Panc1 (cell line): Measurements from ENCODE around the gene JCHAIN. TPM values are rescaled to one million over a fixed set of nuclear protein-coding genes. Genes with fewer than 3 reads are reported as not detected.

Source experiments
- ATAC-seq: fragments of 200-7000 bp; cut with Tn5 transposase; 2 replicates; pipeline ENCODE4 v1.9.1; 2020; ENCODE audit warnings: mild to moderate bottlenecking, moderate library complexity
- BruUV-seq: library from RNA; stranded (reverse); fragments of 400-500 nt; replicated peaks from 2 replicates; lab custom pipeline; 2021; lab: Mats Ljungman, UMichigan
- CTCF ChIA-PET: fragments of 300-600 bp; sonication (Branson Sonifier 250); formaldehyde crosslinking; loops from one replicate; lab custom pipeline; 2022; ENCODE audit warnings: antibody characterized with exemption; lab: Charles Lee
- POLR2A ChIA-PET: fragments of 300-600 bp; sonication (Branson Sonifier 250); formaldehyde crosslinking; loops from one replicate; lab custom pipeline; 2022; ENCODE audit warnings: antibody characterized with exemption; lab: Charles Lee
- DNase-seq: peaks from one replicate; pipeline ENCODE4 v3.0.0-alpha.2; 2010; ENCODE audit warnings: low read depth, low spot score
- H3K27ac ChIP-seq: 2 replicates; pipeline ENCODE4 v1.5.1; 2011; ENCODE audit warnings: mild to moderate bottlenecking, low read length, inconsistent platforms
- H3K27me3 ChIP-seq: fragments of 200-500 bp; sonication (Bioruptor generic); 2 replicates; pipeline ENCODE4 v1.6.0; 2014; ENCODE audit warnings: low read length, inconsistent platforms; ENCODE audit not compliant: control insufficient read depth, insufficient read depth
- H3K36me3 ChIP-seq: fragments of 200-500 bp; sonication (Bioruptor generic); 2 replicates; pipeline ENCODE4 v1.5.1; 2014; ENCODE audit warnings: inconsistent platforms, mild to moderate bottlenecking, low read length, moderate library complexity; ENCODE audit not compliant: control insufficient read depth, insufficient read depth
- H3K4me1 ChIP-seq: 2 replicates; pipeline ENCODE4 v1.5.1; 2011; ENCODE audit warnings: inconsistent platforms, mild to moderate bottlenecking, low read length, moderate library complexity; ENCODE audit not compliant: control insufficient read depth, insufficient read depth
- H3K4me3 ChIP-seq, 2 experiments: 2 replicates each; pipeline ENCODE4 v1.5.1; 2011 to 2012; ENCODE audit warnings: low read depth in 2 of 2, low read length in 2 of 2, mild to moderate bottlenecking in 2 of 2, inconsistent platforms in 1 of 2, moderate library complexity in 1 of 2
- H3K9me3 ChIP-seq: fragments of 200-500 bp; sonication (Bioruptor generic); 2 replicates; pipeline ENCODE4 v1.5.1; 2014; ENCODE audit warnings: low read depth, mild to moderate bottlenecking, inconsistent platforms, low read length, moderate library complexity; ENCODE audit not compliant: control insufficient read depth, insufficient read depth
- CTCF ChIP-seq: fragments of 450-650 bp; IDR thresholded peaks from 2 replicates; pipeline ENCODE4 v1.5.1; 2017; ENCODE audit warnings: mild to moderate bottlenecking
- POLR2AphosphoS5 ChIP-seq: IDR thresholded peaks from 2 replicates; pipeline ENCODE4 v1.6.1; 2012; ENCODE audit warnings: mild to moderate bottlenecking, low read depth, low read length, moderate library complexity
- REST ChIP-seq, 2 experiments: IDR thresholded peaks; 2 replicates each; pipeline ENCODE4 v1.6.1; 2011 to 2012; ENCODE audit warnings: low read depth in 2 of 2, control low read depth in 1 of 2, low read length in 1 of 2, mild to moderate bottlenecking in 1 of 2, moderate library complexity in 1 of 2; ENCODE audit not compliant: insufficient read depth in 1 of 2
- SIN3A ChIP-seq: IDR thresholded peaks from 2 replicates; pipeline ENCODE4 v1.6.1; 2012; ENCODE audit warnings: low read depth, mild to moderate bottlenecking, low read length, moderate library complexity, borderline replicate concordance; ENCODE audit not compliant: insufficient read depth
- TCF7L2 ChIP-seq: IDR thresholded peaks from 2 replicates; pipeline ENCODE4 v1.6.1; 2011; ENCODE audit warnings: mild to moderate bottlenecking, low read depth, low read length, inconsistent platforms
- in situ Hi-C: cut with HindIII; loops from 2 replicates; pipeline ENCODE4 v1.10.0; 2016; ENCODE audit warnings: low sequenced_read_pairs, low pct_unique_long_range_greater_than_20kb
- intact Hi-C: fragments of 100-400 bp; cut with micrococcal nuclease; formaldehyde crosslinking; loops from one replicate; pipeline ENCODE4 v1.10.0; 2022; ENCODE audit not compliant: unreplicated experiment
- total RNA-seq: library from RNA; stranded (reverse); gene quantifications from one replicate; pipeline ENCODE4 v1.2.1, GENCODE V29; 2021; ENCODE audit not compliant: unreplicated experiment

JCHAIN gene
- total RNA-seq, 1 experiment from 2014 or later: 0.36 TPM

GRCh38 chr4:70671091-70671490 lies 4.8 kb upstream of the JCHAIN start:
- intact Hi-C loops (no loop called here), in situ Hi-C loops (no loop called here)
- no peaks in the 10 kb centered on the region for H3K36me3 ChIP-seq
- H3K4me3 ChIP-seq: no peak overlapping the region
- no peak for DNase-seq
- no peak for TF ChIP-seq TCF7L2
- no peak for TF ChIP-seq SIN3A
- TF ChIP-seq POLR2AphosphoS5: no peak
- no peak for TF ChIP-seq CTCF
- no peak for TF ChIP-seq REST (IDR thresholded peaks at IDR 0.05; ENCODE audit: insufficient read depth in 1 of 2, low read depth in 2 of 2, low read length in 1 of 2)
- POLR2A ChIA-PET: no interaction called here
- H3K27me3 ChIP-seq: 0 out of 2 replicates have a peak, but pooled peaks cover 2% of the 10 kb centered on the region
- no peaks in the 10 kb centered on the region for H3K9me3 ChIP-seq
- BruUV-seq: no TSS peak
- no peaks in the 10 kb centered on the region for H3K4me1 ChIP-seq
- H3K27ac ChIP-seq: no peak overlapping the region
- CTCF ChIA-PET: no interaction called here
- no peak for ATAC-seq

- H3K4me3 ChIP-seq: no peak overlapping the region
- no peaks in the 10 kb centered on the region for H3K36me3 ChIP-seq
- DNase-seq (no peak), ATAC-seq (no peak; the same call in 1 of the 2 replicates)
- CTCF ChIA-PET: no interaction called here
- POLR2A ChIA-PET: no interaction called here
- in situ Hi-C loops (no loop called here), intact Hi-C loops (no loop called here)
- no peak overlapping the region for H3K27ac ChIP-seq
- no TSS peak for BruUV-seq
- H3K27me3 ChIP-seq: 0 out of 2 replicates have a peak, but pooled peaks cover 2% of the 10 kb centered on the region
- no peaks in the 10 kb centered on the region for H3K4me1 ChIP-seq
- H3K9me3 ChIP-seq: no peaks in the 10 kb centered on the region
- TF ChIP-seq REST (IDR thresholded peaks at IDR 0.05; ENCODE audit: insufficient read depth in 1 of 2, low read depth in 2 of 2, low read length in 1 of 2): no peak
- TF ChIP-seq CTCF: no peak
- TF ChIP-seq TCF7L2: no peak
Observed at GRCh38 chr4:70670332-70671014, 4.2 kb upstream of the JCHAIN start.
